Measurements from ENCODE around the gene ABCA3.
A peak's percentile ranks its signal among the peaks of the same experiment; 100 is the strongest.

The ABCA3 gene

DNA sequence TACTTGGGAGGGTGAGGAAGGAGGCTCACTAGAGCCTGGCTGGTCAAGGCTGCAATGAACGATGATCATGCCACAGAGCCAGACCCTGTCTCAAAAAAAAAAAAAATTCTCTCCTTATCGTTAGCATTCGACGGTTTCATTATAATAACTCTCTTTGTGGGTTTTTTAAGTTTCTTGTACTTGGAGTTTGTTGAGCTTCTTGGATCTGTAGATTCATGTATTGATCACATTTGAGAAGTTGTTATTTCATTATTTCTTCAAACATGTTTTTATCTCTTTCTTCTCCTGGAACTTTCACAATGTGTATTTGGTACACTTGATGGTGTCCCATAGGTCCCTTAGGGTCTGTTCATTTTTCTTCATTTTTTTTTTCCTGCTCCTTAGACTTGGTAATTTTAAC is 16.8 kb upstream of the ABCA3 start:
- DNase-seq (ENCODE audit: low read depth in 3 of 3, low spot score in 1 of 3): no peak

DNA sequence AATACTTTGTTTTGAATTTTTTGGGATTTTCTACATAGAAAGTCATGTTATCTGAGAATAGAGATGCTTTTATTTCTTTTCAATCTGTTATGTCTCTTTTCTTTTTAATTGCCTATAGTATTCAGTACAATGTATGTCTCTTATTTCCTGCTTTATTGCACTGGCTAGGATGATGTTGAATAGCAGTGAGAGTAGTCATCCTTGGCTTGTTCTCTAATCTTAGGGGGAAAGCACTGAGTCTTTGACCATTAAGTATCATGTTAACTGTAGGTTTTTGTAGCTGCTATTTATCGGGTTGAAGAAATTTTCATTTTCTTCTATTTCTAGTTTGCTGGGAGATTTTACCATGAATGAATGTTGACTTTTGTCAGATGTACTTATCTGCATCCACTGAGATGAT is 10.0 kb upstream of the ABCA3 start:
- DNase-seq (ENCODE audit: low read depth in 3 of 3, low spot score in 1 of 3): no peak

DNA sequence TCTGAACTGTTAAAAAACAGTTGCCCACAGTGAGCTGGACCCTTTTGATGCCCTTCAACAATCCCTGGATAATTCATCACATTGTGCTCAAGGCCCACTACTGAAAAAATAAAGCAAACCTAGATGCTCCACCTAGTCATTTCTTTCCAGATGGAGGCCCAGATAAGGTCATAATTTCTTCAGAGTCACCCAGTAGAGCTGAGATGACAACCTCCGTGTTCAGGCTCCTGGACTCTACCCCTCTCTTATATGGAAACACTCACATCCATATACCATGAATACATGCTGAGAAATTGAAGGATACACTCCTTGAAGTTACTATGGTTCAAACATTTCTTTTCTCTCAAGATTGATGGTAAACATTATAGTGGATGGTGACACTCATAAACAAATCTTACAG is 2.7 kb upstream of the ABCA3 start:
- no peak for DNase-seq (ENCODE audit: low read depth in 3 of 3, low spot score in 1 of 3)

- DNase-seq (ENCODE audit: low read depth in 3 of 3, low spot score in 1 of 3): no peak
Observed at GRCh38 chr16:2341456-2342447, 1.2 kb upstream of the ABCA3 start.

- DNase-seq (ENCODE audit: low read depth in 3 of 3, low spot score in 1 of 3): peak in 1 of 3 donors; percentile 22
Observed at GRCh38 chr16:2339521-2340484, 725 bp downstream of the ABCA3 start.

GRCh38 chr16:2337431-2338296 is 2.9 kb downstream of the ABCA3 start:
- DNase-seq (ENCODE audit: low read depth in 3 of 3, low spot score in 1 of 3): no peak

GRCh38 chr16:2335286-2335895 is 5.1 kb downstream of the ABCA3 start:
- DNase-seq (ENCODE audit: low read depth in 3 of 3, low spot score in 1 of 3): no peak

DNA sequence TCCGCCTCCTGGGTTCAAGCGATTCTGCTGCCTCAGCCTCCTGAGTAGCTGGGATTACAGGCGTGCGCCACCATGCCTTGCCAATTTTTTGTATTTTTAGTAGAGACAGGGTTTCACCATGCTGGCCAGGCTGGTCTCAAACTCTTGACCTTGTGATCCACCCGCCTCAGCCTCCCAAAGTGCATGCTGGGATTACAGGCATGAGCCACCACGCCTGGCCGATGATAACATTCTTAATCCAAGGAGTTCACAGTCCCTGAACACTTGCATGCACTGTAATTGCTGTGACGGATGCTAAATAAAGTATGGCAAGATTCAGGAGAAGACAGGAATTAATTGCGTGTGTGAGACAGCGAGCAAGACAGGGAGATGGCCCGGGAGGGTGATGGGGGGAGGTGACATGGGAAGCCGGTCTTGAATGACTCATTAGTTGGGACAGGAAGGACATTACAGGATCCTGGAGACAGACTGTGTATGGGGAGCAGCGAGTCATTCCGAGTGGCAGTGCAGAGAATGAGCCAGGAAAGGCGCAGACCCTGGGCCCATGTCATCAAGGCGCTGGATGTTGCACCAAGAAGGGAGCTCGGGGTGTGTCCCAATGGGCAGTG is 6.7 kb downstream of the ABCA3 start:
- DNase-seq (ENCODE audit: low read depth in 3 of 3, low spot score in 1 of 3): no peak

DNA sequence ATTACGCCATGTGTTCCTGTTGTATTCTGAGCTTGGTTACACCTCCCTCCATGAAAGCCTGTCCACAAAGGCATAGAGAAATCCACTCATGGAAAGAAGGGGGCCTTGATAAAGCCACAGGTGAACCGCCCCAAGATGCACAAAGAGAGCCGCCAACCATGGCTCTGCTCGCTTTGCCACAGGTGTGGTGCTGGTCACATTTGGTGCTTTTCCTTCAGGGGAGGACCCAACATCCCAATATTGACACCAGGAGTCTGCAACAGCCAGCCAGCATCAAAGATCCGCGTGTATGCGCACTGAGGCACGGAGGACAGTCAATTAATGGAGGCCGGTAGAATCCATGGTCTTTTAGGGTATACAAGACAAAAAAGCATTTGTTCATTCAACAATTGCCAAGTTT is 7.3 kb downstream of the ABCA3 start:
- no peak for DNase-seq (ENCODE audit: low read depth in 3 of 3, low spot score in 1 of 3)

DNA sequence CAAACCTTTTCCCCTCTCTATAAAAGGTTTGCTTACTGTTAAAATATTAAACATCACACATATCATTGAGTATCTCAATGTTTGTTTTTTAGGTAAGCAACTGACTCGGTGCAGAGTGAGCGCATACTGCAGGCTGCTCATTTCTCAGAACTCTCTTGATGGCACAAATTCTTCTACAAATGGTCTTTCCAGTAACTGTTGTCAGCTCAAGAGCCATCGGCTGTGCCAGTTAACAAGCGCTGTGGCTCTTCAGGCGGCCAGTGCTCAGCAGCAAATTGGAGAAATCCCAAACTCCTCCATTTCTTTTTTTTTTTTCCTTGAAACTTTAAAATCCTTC is 8.6 kb downstream of the ABCA3 start:
- no peak for DNase-seq (ENCODE audit: low read depth in 3 of 3, low spot score in 1 of 3)

GRCh38 chr16:2331199-2331930 is 9.2 kb downstream of the ABCA3 start:
- no peak for DNase-seq (ENCODE audit: low read depth in 3 of 3, low spot score in 1 of 3)

GRCh38 chr16:2329532-2329931 is 11.0 kb downstream of the ABCA3 start:
- no peak for DNase-seq (ENCODE audit: low read depth in 3 of 3, low spot score in 1 of 3)

DNA sequence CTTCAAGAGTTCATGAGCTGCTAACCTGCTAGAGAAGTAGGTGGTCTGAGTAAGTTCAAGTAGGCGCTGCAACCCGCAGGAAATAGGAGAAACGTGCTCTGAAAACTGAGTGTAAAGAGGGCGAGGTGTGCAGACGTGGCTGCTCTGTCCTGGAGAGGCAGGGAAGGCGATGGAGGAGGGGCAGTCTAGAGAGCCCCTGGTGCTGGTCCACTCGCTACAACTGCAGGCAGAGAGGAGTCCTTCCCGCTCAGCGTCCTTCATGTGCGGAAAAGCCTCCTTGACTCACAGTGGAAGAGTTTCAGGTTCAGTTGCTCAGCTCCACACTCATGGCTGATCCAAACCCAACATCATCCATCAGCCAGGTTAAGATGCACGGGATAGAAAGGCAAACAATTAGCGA is 12.1 kb downstream of the ABCA3 start:
- no peak for DNase-seq (ENCODE audit: low read depth in 3 of 3, low spot score in 1 of 3)

- DNase-seq (ENCODE audit: low read depth in 3 of 3, low spot score in 1 of 3): no peak
Observed at GRCh38 chr16:2326191-2326590, 14.3 kb downstream of the ABCA3 start.

DNA sequence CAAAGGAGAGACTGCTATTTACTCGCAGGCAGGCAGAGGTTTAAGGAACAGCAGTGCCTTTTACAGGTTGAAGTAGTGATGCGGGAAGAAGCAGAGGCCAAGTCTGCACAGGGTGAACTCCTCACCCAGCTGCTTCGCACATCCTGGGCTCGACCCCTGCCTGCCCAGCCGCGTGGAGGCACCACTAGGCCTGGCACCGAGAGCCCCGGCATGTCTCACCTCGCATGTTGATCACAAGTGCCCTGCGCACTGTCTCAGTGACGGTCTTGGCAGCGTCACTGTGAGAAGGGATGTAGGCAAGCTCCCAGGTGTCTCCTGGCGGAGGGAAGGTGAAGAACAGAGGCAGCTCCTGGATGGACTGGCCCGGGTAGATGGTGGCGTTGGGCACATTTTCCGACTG is 14.7 kb downstream of the ABCA3 start:
- DNase-seq (ENCODE audit: low read depth in 3 of 3, low spot score in 1 of 3): no peak

GRCh38 chr16:2325181-2325580 is 15.3 kb downstream of the ABCA3 start:
- no peak for DNase-seq (ENCODE audit: low read depth in 3 of 3, low spot score in 1 of 3)

DNA sequence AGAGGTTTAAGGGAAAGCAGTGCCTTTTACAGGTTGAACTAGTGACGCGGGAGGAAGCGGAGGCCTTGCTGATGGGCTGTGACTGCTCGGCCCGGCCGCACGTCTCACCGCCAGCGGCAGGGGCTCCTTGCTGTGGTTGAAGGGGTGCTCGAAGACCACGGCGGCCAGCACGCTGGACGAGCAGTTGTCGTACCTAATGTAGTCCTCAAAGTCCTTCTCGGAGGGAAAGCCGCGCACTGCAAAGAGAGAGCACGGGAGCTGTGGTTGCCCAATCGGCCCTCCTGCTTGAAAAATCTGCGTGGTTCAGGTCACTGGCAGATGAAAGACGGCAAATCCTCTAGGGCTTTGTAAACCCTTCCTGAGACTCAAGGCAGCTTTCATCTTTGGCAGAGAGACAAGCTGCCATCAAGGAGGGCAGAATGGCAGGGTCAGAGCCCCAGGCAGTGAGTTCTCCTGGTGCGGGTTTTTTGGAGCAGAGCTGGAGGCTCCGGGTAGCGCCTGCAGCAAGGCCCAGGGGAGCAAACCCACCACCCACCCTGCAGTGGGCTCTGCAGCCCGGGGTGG is 16.1 kb downstream of the ABCA3 start:
- DNase-seq (ENCODE audit: low read depth in 3 of 3, low spot score in 1 of 3): no peak

- no peak for DNase-seq (ENCODE audit: low read depth in 3 of 3, low spot score in 1 of 3)
Observed at GRCh38 chr16:2323701-2324100, 16.8 kb downstream of the ABCA3 start.

GRCh38 chr16:2319606-2320005 is 20.9 kb downstream of the ABCA3 start:
- no peak for DNase-seq (ENCODE audit: low read depth in 3 of 3, low spot score in 1 of 3)
